D721Med (cell line): ENCODE results near the gene LYRM2.
A peak's percentile ranks its signal among the peaks of the same experiment; 100 is the strongest.

Experiments used
- DNase-seq: peaks from one replicate; pipeline ENCODE4 v3.0.0; 2011; ENCODE audit warnings: low spot score; ENCODE audit not compliant: insufficient read length
- FAIRE-seq: peaks from 2 replicates; lab custom pipeline; 2011; peaks lifted over from hg19 to GRCh38; lab: Jason Lieb, UNC
- CTCF ChIP-seq: IDR thresholded peaks from 2 replicates; pipeline ENCODE4 v1.5.1; 2012; ENCODE audit warnings: mild to moderate bottlenecking, control low read depth; ENCODE audit not compliant: insufficient read depth; ENCODE audit errors: missing control alignments

The LYRM2 gene

GRCh38 chr6:89638320-89639195, at the start of gene LYRM2:
LYRM2 (minus strand) TSS chr6:89638747; CDS start chr6:89638716, 31 bp downstream.
- DNase-seq (peak; percentile 60), FAIRE-seq (no peak)
- TF ChIP-seq CTCF = no peak

- no peak for DNase-seq
- FAIRE-seq = no peak
These were observed 49.8 kb upstream of the LYRM2 start for GRCh38 chr6:89688328-89688727.

GRCh38 chr6:89685311-89685710, 46.8 kb upstream of the LYRM2 start:
- FAIRE-seq (no peak), DNase-seq (no peak)
- TF ChIP-seq CTCF = no peak

More at GRCh38 chr6:89688328-89688727, 49.8 kb upstream of the LYRM2 start:
- no peak for TF ChIP-seq CTCF

GRCh38 chr6:89682991-89683390, 44.4 kb upstream of the LYRM2 start:
- no peak for FAIRE-seq
- DNase-seq = no peak
- TF ChIP-seq CTCF = no peak

GRCh38 chr6:89681983-89682564, 43.5 kb upstream of the LYRM2 start:
- DNase-seq = no peak
- no peak for FAIRE-seq
- TF ChIP-seq CTCF = no peak

GRCh38 chr6:89680551-89680950, 42.0 kb upstream of the LYRM2 start:
- FAIRE-seq = no peak
- no peak for DNase-seq
- TF ChIP-seq CTCF = no peak

- FAIRE-seq (no peak), DNase-seq (no peak)
- TF ChIP-seq CTCF = no peak
These were observed 41.6 kb upstream of the LYRM2 start for GRCh38 chr6:89680150-89680549.
